GM19455 (cell line): Measurements from ENCODE around the gene DCDC1.

Experiments
- ATAC-seq: cut with Tn5 transposase; IDR thresholded peaks from one replicate; pipeline ENCODE4 v1.9.1; 2021; ENCODE audit not compliant: unreplicated experiment

The DCDC1 gene

DNA sequence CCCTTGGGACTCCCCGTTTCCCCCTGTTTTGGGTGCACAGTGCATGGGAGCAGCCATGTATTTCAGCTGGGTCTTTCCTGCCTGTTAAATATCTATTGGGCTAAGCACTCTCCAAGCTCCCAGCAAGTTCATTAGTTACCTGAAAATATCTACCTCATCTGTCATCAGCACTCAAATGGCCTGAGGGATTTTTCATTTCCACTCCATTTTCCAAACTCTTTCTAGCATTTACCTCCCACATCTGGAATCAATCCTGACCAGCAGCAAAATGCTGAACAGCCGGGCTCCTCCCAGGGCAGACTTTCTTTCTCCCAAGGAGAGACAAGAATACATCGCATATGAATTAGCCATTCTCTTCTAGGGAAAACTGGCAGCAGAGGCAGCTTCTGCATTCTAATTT, 509.9 kb downstream of the DCDC1 start:
- no peak for ATAC-seq

DNA sequence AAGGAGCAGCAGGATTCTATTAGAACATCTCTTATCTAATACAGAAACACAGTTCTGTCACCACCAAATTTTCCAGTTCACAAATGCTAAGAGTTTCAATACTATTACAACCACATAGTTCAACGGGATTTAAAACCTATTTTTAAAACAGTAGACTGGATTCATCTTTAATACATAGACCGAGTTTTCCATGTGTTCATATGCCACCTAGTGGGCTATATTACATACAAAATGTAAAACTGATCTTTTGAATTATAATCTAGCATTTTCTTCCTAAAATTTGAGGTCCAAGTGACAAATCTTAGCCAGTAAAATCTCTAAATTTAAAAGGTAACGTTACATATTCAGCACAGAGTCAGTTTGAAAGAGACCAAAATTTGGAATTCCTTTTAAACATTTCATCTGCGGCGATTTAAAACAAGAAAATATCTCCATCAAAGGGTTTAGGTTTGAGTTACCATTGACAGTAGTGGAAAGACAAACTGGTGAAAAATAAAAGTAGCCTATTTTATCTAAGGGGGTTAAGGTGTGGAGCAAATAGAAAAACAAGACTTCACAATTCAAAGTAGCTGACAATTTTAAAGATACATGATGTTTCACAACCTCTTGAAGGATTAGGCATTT, 514.0 kb downstream of the DCDC1 start:
- no peak for ATAC-seq

DNA sequence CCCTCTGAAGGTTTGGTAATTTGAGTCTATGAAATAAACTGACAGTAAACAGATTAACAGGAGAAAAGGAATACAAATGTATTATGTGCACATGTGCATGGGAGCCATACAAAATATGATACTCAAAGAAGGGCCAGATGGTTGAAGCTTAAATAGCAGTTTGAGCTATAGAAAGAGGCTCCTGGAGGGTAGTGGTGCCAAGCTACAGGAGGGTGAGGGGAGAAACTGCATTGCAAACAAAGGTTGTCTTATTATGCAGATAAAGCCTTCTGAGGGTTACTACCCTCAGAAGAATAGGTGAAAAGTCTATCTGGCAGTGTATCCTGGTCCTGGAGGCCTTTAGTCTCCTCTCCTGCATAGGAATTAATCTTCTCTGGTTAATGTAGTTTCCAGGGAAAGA, 516.1 kb downstream of the DCDC1 start:
- no peak for ATAC-seq

- ATAC-seq = no peak
Observed at GRCh38 chr11:30852645-30853044, 516.9 kb downstream of the DCDC1 start.

GRCh38 chr11:30852091-30852490, 517.4 kb downstream of the DCDC1 start:
- no peak for ATAC-seq

- no peak for ATAC-seq
Observed at GRCh38 chr11:30837252-30837651, 532.3 kb downstream of the DCDC1 start.

DNA sequence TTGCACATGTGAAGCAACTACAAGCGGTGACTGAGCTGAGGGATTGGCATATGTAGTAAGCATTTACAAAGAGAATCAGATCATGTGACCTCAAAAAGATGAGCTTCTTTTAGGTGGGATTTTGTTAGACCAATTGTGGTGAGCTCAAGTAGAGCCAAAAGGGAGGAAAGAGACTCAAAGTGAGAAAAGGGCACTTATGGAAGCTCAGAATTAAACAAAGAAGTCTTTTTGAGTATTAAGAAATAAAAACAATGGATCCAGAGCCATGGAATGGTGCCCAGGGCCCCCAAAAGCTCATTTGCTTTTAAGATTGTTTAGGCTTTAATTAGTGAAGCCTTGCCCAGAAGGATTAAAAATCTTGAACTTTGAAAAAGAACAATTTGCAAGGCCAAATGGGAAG, 536.7 kb downstream of the DCDC1 start:
- ATAC-seq = no peak

DNA sequence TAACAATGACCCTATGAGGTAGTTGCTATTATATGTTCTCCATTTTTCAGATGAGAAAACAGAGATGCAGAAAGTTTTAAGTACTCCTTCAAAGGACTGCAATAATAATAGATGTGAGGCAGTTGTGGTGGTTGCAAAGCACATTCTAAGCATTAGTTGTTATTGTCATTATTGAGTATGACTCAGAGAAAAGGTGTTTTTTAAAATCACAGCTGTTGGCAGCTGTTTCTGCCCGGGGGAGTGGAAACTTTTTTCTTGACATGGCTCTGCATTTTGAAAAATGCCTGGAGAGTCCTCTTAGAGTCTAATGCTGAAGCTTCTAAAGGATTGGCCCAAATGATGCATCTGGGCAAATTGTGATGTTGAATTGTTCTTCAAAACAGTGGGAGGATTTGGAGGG, 538.9 kb downstream of the DCDC1 start:
- ATAC-seq = no peak

- ATAC-seq = no peak
Observed at GRCh38 chr11:30826911-30827310, 542.6 kb downstream of the DCDC1 start.

GRCh38 chr11:30825723-30826122, 543.8 kb downstream of the DCDC1 start:
- ATAC-seq = no peak

DNA sequence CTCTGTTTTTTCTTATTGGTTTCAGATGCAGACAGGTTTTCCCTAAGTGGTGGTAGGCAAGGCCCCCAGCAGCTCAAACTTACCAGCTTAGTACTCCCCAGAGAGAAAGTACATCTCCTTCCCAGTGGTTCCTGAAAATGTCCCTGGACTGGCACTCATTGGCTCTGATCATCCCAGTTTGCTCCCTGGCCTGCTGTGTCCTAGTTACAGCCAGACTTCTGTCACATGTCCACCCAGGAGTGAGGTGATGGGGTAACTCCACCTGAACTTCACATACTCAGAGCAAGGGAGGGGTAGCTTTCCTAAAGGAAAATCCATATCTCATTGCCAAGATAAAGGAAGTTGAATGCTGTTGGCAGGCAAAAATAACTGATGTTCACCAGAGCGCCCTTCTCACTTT, 546.4 kb downstream of the DCDC1 start:
- no peak for ATAC-seq

- ATAC-seq = no peak
Observed at GRCh38 chr11:30821438-30821965, 548.0 kb downstream of the DCDC1 start.

- ATAC-seq = no peak
Observed at GRCh38 chr11:30818721-30819120, 550.8 kb downstream of the DCDC1 start.

DNA sequence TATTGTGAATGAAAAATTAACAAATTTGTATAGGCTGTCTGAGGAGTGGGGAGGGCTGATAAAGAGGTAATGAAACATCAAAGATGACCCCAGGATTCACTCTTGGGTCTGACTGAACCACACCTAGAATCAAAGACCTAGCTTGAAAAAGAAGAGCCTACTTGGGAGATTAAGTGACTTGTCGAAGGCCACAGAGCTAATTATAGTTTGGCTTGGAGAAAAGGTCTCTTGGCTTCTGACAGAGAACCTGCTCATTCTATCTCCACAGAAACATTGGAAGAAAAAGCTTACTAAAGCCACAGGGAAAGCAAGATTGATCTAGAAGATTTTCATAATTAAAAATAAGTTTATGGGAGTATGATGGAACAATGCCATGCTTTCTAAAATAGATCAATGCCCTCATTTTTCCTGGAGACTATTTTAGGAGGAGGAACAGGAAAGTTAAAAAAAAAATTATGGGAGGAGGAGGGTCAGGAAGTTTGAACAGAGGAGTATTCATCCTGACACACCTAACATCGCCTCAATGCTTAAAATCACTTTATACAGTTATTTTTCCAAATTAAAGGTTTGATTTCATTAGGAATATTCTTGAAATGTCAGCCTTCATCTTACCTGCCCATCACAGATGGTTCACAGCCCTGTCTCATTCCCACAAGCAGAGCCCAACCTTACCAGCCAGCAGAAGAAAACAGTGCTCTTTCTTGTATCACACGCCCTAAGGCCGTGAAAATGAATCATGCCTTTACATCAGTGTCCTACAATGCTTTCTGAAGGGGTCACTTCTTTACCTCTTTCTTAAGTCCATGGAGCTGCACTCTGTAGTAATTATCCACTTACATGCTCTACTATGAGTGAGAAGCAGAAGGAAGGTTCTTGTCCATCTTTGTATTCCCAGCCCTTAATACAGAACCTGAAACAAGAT, 552.3 kb downstream of the DCDC1 start:
- no peak for ATAC-seq

DNA sequence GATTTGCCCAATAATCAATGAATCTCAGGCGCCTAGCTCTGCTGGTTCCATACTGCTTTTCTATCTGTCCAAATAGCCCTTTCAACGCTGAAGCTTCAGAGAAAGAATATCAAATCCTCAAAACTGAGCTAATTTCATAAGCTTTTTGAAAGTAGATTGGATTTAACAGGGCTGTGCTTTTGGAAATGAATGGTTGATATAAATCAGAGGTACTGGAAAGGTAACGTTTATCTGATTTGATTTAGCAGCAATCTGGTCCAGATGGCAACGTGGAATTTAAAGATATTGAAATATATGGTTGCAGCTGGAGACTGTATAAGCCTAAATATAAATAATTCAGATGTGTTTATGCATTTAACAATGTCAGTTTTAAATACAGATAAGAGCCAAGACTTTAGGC, 553.9 kb downstream of the DCDC1 start:
- ATAC-seq = no peak

DNA sequence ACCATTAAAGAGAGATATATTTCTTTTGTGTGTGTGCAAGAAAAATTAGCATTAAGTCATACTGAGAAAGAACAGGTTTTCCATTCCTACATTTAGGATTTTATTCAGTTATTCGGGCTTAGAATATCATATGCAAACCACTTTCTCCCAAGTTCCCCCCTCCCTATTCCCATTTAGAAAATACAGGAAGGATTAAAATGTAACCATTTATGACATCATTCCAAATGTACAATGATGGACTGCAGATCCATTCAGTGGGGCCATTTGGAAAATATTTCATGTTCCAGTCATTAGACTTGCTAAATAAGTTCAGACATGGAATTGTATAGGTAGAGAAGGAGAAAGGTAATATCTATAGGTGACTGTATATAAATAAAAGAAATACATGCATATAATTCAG, 554.8 kb downstream of the DCDC1 start:
- no peak for ATAC-seq
